Liver (tissue), 5 donors: ENCODE measurements around the gene WARS2. TPM values are rescaled to one million over a fixed set of nuclear protein-coding genes. Genes with fewer than 3 reads are reported as not detected.

ENCODE experiments used
- polyA plus RNA-seq, 2 donors: library from polyadenylated mRNA; stranded (reverse) in 1 of 2; unstranded in 1 of 2; fragments of 200-250 nt in 1 of 2; fragments of >200 nt in 1 of 2; fragmentation: Nextera tagmentation in 1 of 2; extraction: Ambion mirVana in 1 of 2; gene quantifications; one replicate each; pipeline versions ENCODE4 v1.2.1 to v1.2.3, GENCODE V29; 2013 to 2015
- small RNA-seq: library from RNA; depleted of rRNA; stranded (forward); fragments of <200 nt; gene quantifications from one replicate; pipeline ENCODE3, GENCODE V24; 2014
- total RNA-seq, 2 donors: library from RNA; depleted of rRNA; stranded (reverse); fragments of >200 nt; gene quantifications; one replicate each; pipeline ENCODE4 v1.2.3, GENCODE V29; 2014
- donor health status: healthy.
- donor health status: healthy.
- donor health status: healthy.

WARS2 gene
- total and polyA plus RNA-seq, 4 donors = 3.5 to 14.5 (median 7.0) TPM

Small RNA genes lying within 50 kb of the gene (small RNA-seq; reads per million reads assigned to genes)
- gene AL139420.2 = not detected

Other genes with a start within 250 kb of the WARS2 start
- 1 to 10 TPM in 1 of 2 donors, under 1 TPM in 1; 0.09 to 1.9 TPM for gene TBX15, start 152.3 kb downstream of the WARS2 start, total RNA-seq
- gene TBX15, start 152.3 kb downstream of the WARS2 start, polyA plus RNA-seq = 10 to 100 TPM in 1 of 2 donors, 1 to 10 TPM in 1; 5.0 to 15.5 TPM
- 100 to 1,000 TPM in 1 of 2 donors, 1 to 10 TPM in 1; 8.2 to 377 TPM for gene HAO2, start 228.1 kb upstream of the WARS2 start, total RNA-seq
- gene HAO2, start 228.1 kb upstream of the WARS2 start, polyA plus RNA-seq = 100 to 1,000 TPM in 1 of 2 donors, 10 to 100 TPM in 1; 64.1 to 236 TPM